HepG2 (cell line): ENCODE results near the gene CAV3. TPM values are rescaled to one million over a fixed set of nuclear protein-coding genes. Genes with fewer than 3 reads are reported as not detected.

Source experiments
- ATAC-seq: fragments of 200-7000 bp; cut with Tn5 transposase; 3 replicates; pipeline ENCODE4 v1.9.1; 2020; ENCODE audit warnings: mild to moderate bottlenecking, moderate library complexity
- BruUV-seq: library from RNA; stranded (reverse); fragments of 400-500 nt; replicated peaks from 2 replicates; lab custom pipeline; 2021; lab: Mats Ljungman, UMichigan
- CTCF ChIA-PET: fragments of 300-600 bp; formaldehyde crosslinking; extraction: SDS; loops from one replicate; lab custom pipeline; 2021; ENCODE audit warnings: low total read pairs, inconsistent platforms, low intra/inter-chr PET ratio; lab: Yijun Ruan, JAX
- POLR2A ChIA-PET: fragments of 350-600 bp; sonication (Branson Sonifier 250); formaldehyde crosslinking; loops from one replicate; lab custom pipeline; 2020; ENCODE audit warnings: antibody characterized with exemption, inconsistent platforms; lab: Yijun Ruan, JAX
- DNase-seq: peaks from one replicate; pipeline ENCODE4 v3.0.0-alpha.2; 2015; ENCODE audit warnings: low spot score
- FAIRE-seq: peaks from 3 replicates; lab custom pipeline; 2011; peaks lifted over from hg19 to GRCh38; lab: Jason Lieb, UNC
- H2AFZ ChIP-seq: one replicate; pipeline ENCODE4 v1.6.1; 2011; ENCODE audit warnings: low read length, inconsistent platforms
- H3K27ac ChIP-seq: fragments of 300-600 bp; 3 replicates; pipeline ENCODE4 v1.8.0; 2011; ENCODE audit warnings: mixed run types, mild to moderate bottlenecking, mixed read lengths, low read length, inconsistent platforms; ENCODE audit not compliant: insufficient read depth; ENCODE audit errors: extremely low read length
- H3K27me3 ChIP-seq, 2 experiments: fragments of 200-600 bp in 1 of 2; 2 replicates in 1 of 2; 3 replicates in 1 of 2; pipeline versions ENCODE4 v1.6.0 to v1.8.0; 2011; ENCODE audit warnings: low read length in 2 of 2, mild to moderate bottlenecking in 2 of 2, moderate library complexity in 2 of 2, inconsistent platforms in 1 of 2; ENCODE audit not compliant: insufficient read depth in 2 of 2, control insufficient read depth in 1 of 2
- H3K36me3 ChIP-seq, 2 experiments: fragments of 200-600 bp in 1 of 2; replicated peaks in 1 of 2; 2 replicates in 1 of 2; 3 replicates in 1 of 2; pipeline versions ENCODE4 v1.5.1 to v1.8.0; 2011; ENCODE audit warnings: low read length in 2 of 2, inconsistent platforms in 1 of 2; ENCODE audit not compliant: insufficient read depth in 2 of 2, control insufficient read depth in 1 of 2
- H3K4me1 ChIP-seq: 2 replicates; pipeline ENCODE4 v1.5.1; 2012; ENCODE audit warnings: low read length, inconsistent platforms; ENCODE audit not compliant: insufficient read depth
- H3K4me2 ChIP-seq: 2 replicates; pipeline ENCODE4 v1.6.0; 2011; ENCODE audit warnings: low read depth, low read length, inconsistent platforms
- H3K4me3 ChIP-seq, 3 experiments: fragments of 200-600 bp in 1 of 3; sonication (generic), shearing (Covaris generic) in 1 of 3; replicated peaks in 1 of 3; 2 replicates each; pipeline ENCODE4 v1.5.1; 2011 to 2016; ENCODE audit warnings: low read length in 3 of 3, inconsistent platforms in 2 of 3, low read depth in 2 of 3, mild to moderate bottlenecking in 2 of 3, control low read depth in 1 of 3, mixed read lengths in 1 of 3; ENCODE audit not compliant: insufficient read depth in 1 of 3
- H3K79me2 ChIP-seq: one replicate; pipeline ENCODE4 v1.6.1; 2011; ENCODE audit warnings: low read length, inconsistent platforms; ENCODE audit not compliant: insufficient read depth
- H3K9ac ChIP-seq: 2 replicates; pipeline ENCODE4 v1.6.0; 2011; ENCODE audit warnings: mild to moderate bottlenecking, low read depth, low read length, inconsistent platforms; ENCODE audit not compliant: insufficient read depth
- H3K9me3 ChIP-seq: 2 replicates; pipeline ENCODE4 v1.5.1; 2012; ENCODE audit warnings: mild to moderate bottlenecking, low read length
- H4K20me1 ChIP-seq: 2 replicates; pipeline ENCODE4 v1.6.0; 2011; ENCODE audit warnings: inconsistent platforms, mild to moderate bottlenecking, low read length, moderate library complexity; ENCODE audit not compliant: insufficient read depth
- ARNT ChIP-seq: fragments of 450-650 bp; IDR thresholded peaks from 2 replicates; pipeline ENCODE4 v1.6.1; 2017
- HMG20A ChIP-seq: IDR thresholded peaks from 2 replicates; pipeline ENCODE4 v1.6.1; 2016; ENCODE audit warnings: borderline replicate concordance
- HMGXB4 ChIP-seq, 2 experiments: sonication (generic) in 1 of 2; formaldehyde crosslinking in 1 of 2; IDR thresholded peaks; 2 replicates each; pipeline versions ENCODE4 v1.4.0 to v1.6.1; 2018 to 2020; ENCODE audit warnings: missing genetic modification reagents in 2 of 2, borderline replicate concordance in 1 of 2, low read depth in 1 of 2, mild to moderate bottlenecking in 1 of 2, missing biosample characterization in 1 of 2
- JARID2 ChIP-seq: sonication (generic); formaldehyde crosslinking; IDR thresholded peaks from 2 replicates; pipeline ENCODE4 v1.8.1; 2023; ENCODE audit warnings: missing genetic modification reagents, inconsistent platforms; ENCODE audit not compliant: insufficient replicate concordance
- NR2F2 ChIP-seq: IDR thresholded peaks from 2 replicates; pipeline ENCODE4 v1.6.1; 2012; ENCODE audit warnings: low read depth, inconsistent platforms, borderline replicate concordance
- POLR2G ChIP-seq: fragments of 200-400 bp; formaldehyde crosslinking; IDR thresholded peaks from 2 replicates; pipeline ENCODE4 v1.6.1; 2018; ENCODE audit warnings: mild to moderate bottlenecking, low read depth, low read length, moderate library complexity
- SIX4 ChIP-seq: sonication (generic); formaldehyde crosslinking; IDR thresholded peaks from 2 replicates; pipeline ENCODE4 v1.4.0; 2020; ENCODE audit warnings: missing genetic modification reagents
- WGBS: methylation state at CpG from one replicate; pipeline ENCODE4 v1.1.6; 2017; ENCODE audit warnings: low lambda C conversion rate; 5-methylcytosine and 5-hydroxymethylcytosine counted together
- in situ Hi-C: cut with HindIII; loops from 2 replicates; pipeline ENCODE4 v1.10.0; 2017; ENCODE audit warnings: low pct_unique_long_range_greater_than_20kb; ENCODE audit not compliant: extremely low pct_ligation_motif_present
- intact Hi-C: fragments of 100-400 bp; cut with micrococcal nuclease; formaldehyde crosslinking; loops from one replicate; pipeline ENCODE4 v1.10.0; 2022; ENCODE audit not compliant: unreplicated experiment
- polyA plus RNA-seq, 8 experiments: library from polyadenylated mRNA; depleted of rRNA in 3 of 8; stranded (reverse) in 7 of 8; unstranded in 1 of 8; fragments of >200 nt; fragmentation: Illumina TruSeq in 4 of 8; extraction: Trizol in 4 of 8; gene quantifications; 2 replicates each; pipeline versions ENCODE4 v1.2.1 to v1.2.3, GENCODE V29; 2011 to 2016; ENCODE audit warnings: low read depth in 4 of 8, missing spikeins in 1 of 8, mixed read lengths in 1 of 8; ENCODE audit not compliant: insufficient read depth in 1 of 8
- total RNA-seq, 5 experiments: library from RNA; depleted of rRNA; stranded (reverse); fragments of >200 nt; fragmentation: Illumina TruSeq; extraction: Trizol; gene quantifications; 2 replicates each; pipeline ENCODE4 v1.2.3, GENCODE V29; 2016; ENCODE audit warnings: low read depth in 1 of 5

Gene CAV3
- total and polyA plus RNA-seq, 2 of the 13 experiments (the other 11 are each of a cell fraction or from before 2014, with no cell fraction given): not detected

- WGBS: 33% methylated on average over 2 of the region's 2 CpGs
- peaks cover 26% of the 10 kb centered on the region for H3K4me1 ChIP-seq
- in situ Hi-C loops (no loop called here), intact Hi-C loops (no loop called here)
- no peaks in the 10 kb centered on the region for H3K79me2 ChIP-seq
- ChIA-PET POLR2A (no interaction called here), CTCF (no interaction called here)
- H3K27ac ChIP-seq: no peak overlapping the region
- peaks cover 3 to 35% of the 10 kb centered on the region in 2 experiments; a peak in 4 of 5 replicates for H3K27me3 ChIP-seq
- no peak for FAIRE-seq
- H3K4me2 ChIP-seq: no peak overlapping the region
- ATAC-seq: no peak
- H2AFZ ChIP-seq: no peak overlapping the region
- DNase-seq: no peak
- no peaks in the 10 kb centered on the region for H4K20me1 ChIP-seq
- H3K4me3 ChIP-seq: no peak overlapping the region
- no TSS peak for BruUV-seq
- TF ChIP-seq ARNT: no peak
- no peak for TF ChIP-seq HMGXB4 (CRISPR knock-in tag; IDR thresholded peaks at IDR 0.05; ENCODE audit: borderline replicate concordance in 1 of 2, low read depth in 1 of 2)
- no peak for TF ChIP-seq SIX4 (CRISPR knock-in tag)
- no peak for TF ChIP-seq HMG20A (CRISPR knock-in tag)
- TF ChIP-seq NR2F2: no peak
- no peak for TF ChIP-seq JARID2 (CRISPR knock-in tag)
- TF ChIP-seq POLR2G: no peak
- H3K9ac ChIP-seq: no peak overlapping the region
- H3K9me3 ChIP-seq: no peaks in the 10 kb centered on the region
- no peaks in the 10 kb centered on the region for H3K36me3 ChIP-seq
Observed at GRCh38 chr3:8712908-8713255, 20.7 kb upstream of the CAV3 start.
